AG04449 (cell line): ENCODE measurements around the gene TP53RK.

Source experiments
- CTCF ChIA-PET: fragments of 350-600 bp; formaldehyde crosslinking; extraction: SDS; loops from one replicate; lab custom pipeline; 2021; ENCODE audit warnings: antibody characterized with exemption; lab: Yijun Ruan, JAX
- POLR2A ChIA-PET: fragments of 400-600, 350-600 bp; formaldehyde crosslinking; extraction: SDS; loops from one replicate; lab custom pipeline; 2020; ENCODE audit warnings: antibody characterized with exemption, inconsistent platforms; lab: Yijun Ruan, JAX
- DNase-seq: peaks from one replicate; pipeline ENCODE4 v3.0.0-alpha.2; 2010; ENCODE audit warnings: low read depth, low spot score
- H3K4me3 ChIP-seq: 2 replicates; pipeline ENCODE4 v1.5.1; 2011; ENCODE audit warnings: low read depth, mild to moderate bottlenecking, control low read depth, low read length
- TF ChIP-seq, protein P1 (sequence below): IDR thresholded peaks from one replicate; pipeline ENCODE4 v1.5.1; 2011; ENCODE audit warnings: mild to moderate bottlenecking, moderate library complexity, low read length, control low read depth, inconsistent platforms; ENCODE audit not compliant: insufficient read depth; ENCODE audit errors: missing control alignments

The TP53RK gene

DNA sequence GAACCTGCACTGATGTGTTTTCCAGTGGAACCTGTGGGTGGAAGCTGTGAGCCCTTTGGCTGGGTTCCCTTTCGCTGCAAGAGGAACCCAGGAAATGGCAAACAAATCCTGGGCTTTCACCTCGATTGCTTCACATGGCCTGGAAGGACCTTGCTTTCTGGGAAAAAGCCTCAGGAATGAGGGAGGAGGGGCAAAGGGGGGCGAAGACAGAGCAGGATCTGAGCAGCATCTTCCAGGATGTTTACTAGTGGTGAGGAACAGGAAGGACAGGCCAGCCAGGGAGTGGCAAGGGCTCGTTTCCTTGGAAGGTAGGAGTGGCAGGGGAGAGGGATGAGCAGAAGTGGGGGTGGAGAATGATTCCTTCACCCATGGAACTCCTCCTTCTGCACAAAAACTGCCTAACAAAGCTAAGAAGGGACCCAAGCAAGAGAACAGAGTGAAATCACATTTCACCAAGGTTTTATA is 26.1 kb upstream of the TP53RK start:
- TF ChIP-seq, protein P1, sequence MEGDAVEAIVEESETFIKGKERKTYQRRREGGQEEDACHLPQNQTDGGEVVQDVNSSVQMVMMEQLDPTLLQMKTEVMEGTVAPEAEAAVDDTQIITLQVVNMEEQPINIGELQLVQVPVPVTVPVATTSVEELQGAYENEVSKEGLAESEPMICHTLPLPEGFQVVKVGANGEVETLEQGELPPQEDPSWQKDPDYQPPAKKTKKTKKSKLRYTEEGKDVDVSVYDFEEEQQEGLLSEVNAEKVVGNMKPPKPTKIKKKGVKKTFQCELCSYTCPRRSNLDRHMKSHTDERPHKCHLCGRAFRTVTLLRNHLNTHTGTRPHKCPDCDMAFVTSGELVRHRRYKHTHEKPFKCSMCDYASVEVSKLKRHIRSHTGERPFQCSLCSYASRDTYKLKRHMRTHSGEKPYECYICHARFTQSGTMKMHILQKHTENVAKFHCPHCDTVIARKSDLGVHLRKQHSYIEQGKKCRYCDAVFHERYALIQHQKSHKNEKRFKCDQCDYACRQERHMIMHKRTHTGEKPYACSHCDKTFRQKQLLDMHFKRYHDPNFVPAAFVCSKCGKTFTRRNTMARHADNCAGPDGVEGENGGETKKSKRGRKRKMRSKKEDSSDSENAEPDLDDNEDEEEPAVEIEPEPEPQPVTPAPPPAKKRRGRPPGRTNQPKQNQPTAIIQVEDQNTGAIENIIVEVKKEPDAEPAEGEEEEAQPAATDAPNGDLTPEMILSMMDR, result peak; percentile 24
- no peak overlapping the region for H3K4me3 ChIP-seq
- POLR2A ChIA-PET, result no interaction called here
- CTCF ChIA-PET, result interaction anchor here (0.6 to 1.2 kb wide), 5 partner anchors 11 to 1427 kb away, joined by 3 to 4 read pairs (median 3); no protein-coding TSS in a partner anchor
- peak; percentile 28 for DNase-seq

DNA sequence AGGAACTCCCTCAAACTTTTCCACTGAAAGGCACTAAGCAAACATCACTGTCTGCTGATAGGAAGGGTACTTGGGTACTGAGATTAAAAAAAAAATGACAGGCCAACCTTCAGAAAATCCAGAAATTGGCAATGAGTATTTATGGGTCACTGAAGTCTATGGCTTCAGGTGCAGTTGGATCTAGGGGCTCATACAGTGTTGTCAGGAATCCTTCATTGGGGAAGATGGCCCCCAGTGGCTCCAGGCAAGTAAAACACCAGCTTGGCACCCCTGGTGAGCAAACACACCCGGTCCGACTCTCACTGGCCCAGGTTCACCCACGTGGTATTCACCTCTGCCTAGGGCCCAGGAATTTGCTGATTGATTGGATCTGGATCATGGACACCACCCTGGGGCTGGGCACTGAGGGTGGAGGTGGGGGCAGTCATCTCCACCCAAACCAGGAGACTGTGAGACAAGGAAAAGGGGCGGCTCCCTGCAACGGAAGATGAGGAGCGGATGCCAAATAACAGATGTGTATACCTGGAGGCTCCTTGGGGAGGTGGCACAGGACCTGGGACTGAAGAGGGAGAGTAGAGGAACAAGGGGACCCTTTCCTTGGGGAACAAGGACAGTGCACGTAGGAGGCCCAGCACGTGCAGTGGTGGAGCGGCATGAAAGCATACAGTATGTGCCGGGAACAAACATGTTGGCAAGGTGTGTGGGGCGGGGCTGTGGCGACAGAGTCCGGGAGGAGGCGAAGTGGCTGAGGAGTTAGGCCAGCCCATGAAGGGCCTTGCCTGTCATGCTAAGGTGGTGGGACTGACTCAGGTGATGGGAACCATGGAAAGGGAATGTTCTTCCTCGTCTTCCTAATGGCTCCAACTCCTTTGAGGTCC is 25.0 kb upstream of the TP53RK start:
- ChIA-PET POLR2A (no interaction called here), CTCF (interaction anchor here (0.9 kb wide), 1 partner anchor 38 kb away, joined by 3 read pairs; no protein-coding TSS in a partner anchor)
- TF ChIP-seq, protein P1, result no peak
- H3K4me3 ChIP-seq, result no peak overlapping the region
- DNase-seq, result no peak

DNA sequence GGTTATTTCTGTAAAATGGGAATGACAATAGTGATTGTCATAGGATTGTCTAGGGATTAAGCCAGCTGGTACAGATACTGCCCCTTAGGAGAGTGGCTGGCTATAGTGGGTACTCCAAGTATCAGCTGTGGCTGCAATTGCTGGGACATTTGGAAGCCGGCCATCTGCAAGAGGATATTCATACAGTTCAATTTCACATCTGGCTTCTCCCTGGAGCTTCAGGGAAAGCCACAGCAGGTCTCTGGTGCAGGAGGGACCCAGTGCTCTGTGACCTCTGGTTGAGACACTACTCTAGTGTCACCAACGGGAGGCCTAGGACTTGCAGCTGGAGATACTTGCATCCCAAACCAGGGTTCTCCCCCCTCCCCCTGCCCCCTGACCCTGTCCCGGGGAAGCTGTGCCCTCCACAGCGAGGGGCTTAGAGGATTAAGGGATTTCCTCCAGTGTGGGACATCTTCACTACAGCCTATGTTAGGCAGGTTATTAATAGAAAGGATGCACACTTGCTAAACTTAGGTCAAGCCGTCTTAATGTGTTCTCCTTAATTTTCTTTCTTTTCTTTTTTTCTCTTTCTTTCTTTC is 22.9 kb upstream of the TP53RK start:
- H3K4me3 ChIP-seq, result no peak overlapping the region
- POLR2A ChIA-PET, result no interaction called here
- CTCF ChIA-PET, result no interaction called here
- TF ChIP-seq, protein P1, result no peak
- no peak for DNase-seq

DNA sequence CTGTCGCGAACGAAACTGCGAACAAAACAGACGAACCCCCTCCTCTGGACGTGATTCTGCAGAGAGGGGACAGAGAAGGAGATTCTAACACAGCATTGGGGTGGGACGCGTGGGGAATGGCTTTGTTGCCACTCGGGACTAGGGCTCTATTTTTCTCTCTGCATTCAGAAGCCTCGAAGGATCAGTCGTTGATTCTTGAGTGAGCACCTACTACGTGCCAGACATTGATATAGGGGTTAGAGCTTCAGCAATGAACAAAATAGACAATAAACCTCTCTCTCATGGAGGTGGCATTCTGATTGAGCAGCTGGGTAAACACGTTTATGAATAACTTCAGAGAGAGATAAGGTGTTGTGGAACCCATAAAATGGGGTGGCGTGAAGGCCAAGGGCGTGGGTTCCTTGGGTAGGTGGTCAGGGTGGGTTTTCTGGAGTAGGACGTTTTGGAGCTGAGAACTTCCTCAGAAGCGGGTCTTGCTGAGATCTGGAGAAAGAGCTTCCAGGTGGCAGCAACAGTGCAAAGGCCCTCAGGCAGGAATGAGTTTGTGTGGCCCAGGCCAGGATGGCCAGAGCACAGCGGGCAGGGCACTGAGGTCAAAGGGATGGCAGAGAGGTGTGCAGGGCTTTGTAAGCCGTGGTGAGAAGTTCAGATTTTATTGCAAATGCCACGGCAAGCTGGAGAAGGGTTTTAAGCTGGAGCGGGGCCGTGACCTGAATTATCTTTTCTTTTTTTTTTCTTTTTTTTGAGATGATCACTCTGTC is 21.1 kb upstream of the TP53RK start:
- TF ChIP-seq, protein P1, result no peak
- ChIA-PET POLR2A (no interaction called here), CTCF (interaction anchor here (1.4 to 1.6 kb wide), 2 partner anchors 10 to 11 kb away, joined by 6 to 10 read pairs; no protein-coding TSS in a partner anchor)
- peak overlapping the region; percentile 69 for H3K4me3 ChIP-seq
- no peak for DNase-seq

DNA sequence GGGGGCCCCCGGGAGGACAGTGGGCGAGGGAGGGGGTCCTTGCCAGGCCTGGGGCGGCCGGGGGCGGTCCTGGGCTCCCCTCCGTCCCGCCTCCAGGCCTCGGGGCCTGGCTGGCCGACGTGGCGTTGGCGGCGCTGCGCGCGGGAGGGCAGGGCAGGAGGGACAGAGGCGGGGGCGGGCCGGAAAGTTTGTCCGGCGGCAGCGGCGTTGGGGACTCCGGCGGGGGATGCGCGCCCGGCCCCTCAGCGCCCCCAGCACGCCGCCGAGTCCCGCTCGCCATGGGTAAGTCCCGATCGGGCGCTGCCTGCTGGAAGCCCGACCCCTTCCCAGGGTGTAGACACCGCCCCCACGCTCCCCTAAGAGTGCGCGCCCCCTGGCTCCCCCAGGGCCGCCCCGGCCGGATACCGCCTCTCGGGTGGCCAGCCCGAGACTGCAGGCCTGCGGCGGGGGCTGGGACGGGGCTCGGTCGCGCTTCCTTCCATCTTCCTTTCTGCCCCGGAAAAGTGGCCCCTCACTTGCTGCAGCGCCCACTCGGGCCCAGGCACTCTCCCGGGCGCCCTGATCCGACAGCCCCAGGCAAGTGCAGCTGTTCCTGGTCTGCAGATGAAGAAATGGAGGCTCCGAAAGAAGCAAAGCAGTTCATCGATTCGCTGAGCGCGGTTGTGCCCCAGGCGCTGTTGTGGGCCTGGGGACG is 20.4 kb upstream of the TP53RK start, which contains the start of gene SLC2A10:
TSS of gene SLC2A10 (plus strand) at position 191 of the 694 bp plus-strand sequence. CDS start at position 279, 88 bp downstream.
- ChIA-PET POLR2A (no interaction called here), CTCF (interaction anchor here (1.4 kb wide), 1 partner anchor 10 kb away, joined by 10 read pairs; no protein-coding TSS in a partner anchor)
- TF ChIP-seq, protein P1, result peak; percentile 15
- DNase-seq, result no peak
- peak within 1 kb of the TSS; percentile 69 for H3K4me3 ChIP-seq
